ENCODE results near the gene STC2.

GRCh38 chr5:173301695-173302545 is 26.3 kb downstream of the STC2 start:
- TF ChIP-seq CTCF (IDR thresholded peaks at IDR 0.05), result no peak
- no peak for TF ChIP-seq POLR2A (IDR thresholded peaks at IDR 0.05)

Data from testis (tissue), 2 donors.